ENCODE data around the gene LRRC73. TPM values are rescaled to one million over a fixed set of nuclear protein-coding genes. Genes with fewer than 3 reads are reported as not detected.
"Not testable (repeated sequence)": the region's sequence is repeated elsewhere in the genome, so short reads cannot be mapped to it uniquely, and the experiment has no call there.

LRRC73 gene
- total RNA-seq, 1 donor from 2014 or later, result 0.26 TPM

DNA sequence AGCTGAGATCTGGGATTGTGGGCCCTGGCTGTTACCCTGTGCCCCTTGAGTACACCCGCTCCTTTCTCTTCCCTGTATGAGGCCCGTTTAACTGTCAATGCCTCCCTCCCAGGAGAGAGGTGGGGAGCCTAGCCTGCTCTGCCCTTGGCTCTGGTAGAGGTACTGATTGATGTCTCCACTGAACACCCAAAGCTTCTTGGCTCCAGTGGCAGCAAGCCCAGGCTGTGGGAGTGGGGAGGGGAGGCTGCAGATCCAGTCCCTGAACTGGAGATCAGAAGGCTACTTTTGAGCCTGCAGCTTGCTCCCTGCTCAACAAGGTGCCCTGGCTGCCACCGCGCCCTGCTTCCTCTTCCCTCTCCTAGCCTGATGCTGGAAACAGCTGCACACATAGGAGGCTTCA, 7.5 kb downstream of the LRRC73 start:
- peaks cover 38% of the 10 kb centered on the region for H3K36me3 ChIP-seq (ENCODE audit: control insufficient read depth, insufficient read depth, low read length)
- H3K27me3 ChIP-seq (ENCODE audit: control insufficient read depth, insufficient read depth, low read length), result no peaks in the 10 kb centered on the region
- TF ChIP-seq, protein P1, sequence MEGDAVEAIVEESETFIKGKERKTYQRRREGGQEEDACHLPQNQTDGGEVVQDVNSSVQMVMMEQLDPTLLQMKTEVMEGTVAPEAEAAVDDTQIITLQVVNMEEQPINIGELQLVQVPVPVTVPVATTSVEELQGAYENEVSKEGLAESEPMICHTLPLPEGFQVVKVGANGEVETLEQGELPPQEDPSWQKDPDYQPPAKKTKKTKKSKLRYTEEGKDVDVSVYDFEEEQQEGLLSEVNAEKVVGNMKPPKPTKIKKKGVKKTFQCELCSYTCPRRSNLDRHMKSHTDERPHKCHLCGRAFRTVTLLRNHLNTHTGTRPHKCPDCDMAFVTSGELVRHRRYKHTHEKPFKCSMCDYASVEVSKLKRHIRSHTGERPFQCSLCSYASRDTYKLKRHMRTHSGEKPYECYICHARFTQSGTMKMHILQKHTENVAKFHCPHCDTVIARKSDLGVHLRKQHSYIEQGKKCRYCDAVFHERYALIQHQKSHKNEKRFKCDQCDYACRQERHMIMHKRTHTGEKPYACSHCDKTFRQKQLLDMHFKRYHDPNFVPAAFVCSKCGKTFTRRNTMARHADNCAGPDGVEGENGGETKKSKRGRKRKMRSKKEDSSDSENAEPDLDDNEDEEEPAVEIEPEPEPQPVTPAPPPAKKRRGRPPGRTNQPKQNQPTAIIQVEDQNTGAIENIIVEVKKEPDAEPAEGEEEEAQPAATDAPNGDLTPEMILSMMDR (IDR thresholded peaks at IDR 0.05; ENCODE audit: insufficient read depth, low read length, severe bottlenecking), result no peak
- FAIRE-seq (peak; percentile 85), DNase-seq (ENCODE audit: low read depth) (no peak)
- H3K4me3 ChIP-seq (ENCODE audit: low read depth, low read length), result no peak overlapping the region

DNA sequence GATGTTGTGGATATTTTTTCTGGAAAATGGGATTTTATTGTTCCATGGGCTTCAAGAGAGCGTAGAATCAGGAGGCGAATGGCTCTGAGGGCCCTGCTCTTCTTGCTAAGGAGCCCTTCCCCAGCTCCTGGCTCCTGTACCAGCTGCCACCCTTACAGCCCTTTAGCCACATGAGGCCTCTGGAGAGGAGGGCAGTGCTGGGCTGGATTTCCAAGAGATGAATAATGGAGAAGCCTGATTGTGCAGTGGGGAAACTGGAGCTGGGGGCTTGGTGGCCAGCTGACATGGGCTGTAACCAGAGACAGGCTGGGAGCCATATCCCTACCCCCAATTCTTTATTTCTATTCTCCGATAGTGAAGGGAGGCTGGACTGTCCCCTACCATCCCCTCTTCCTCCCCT, 9.2 kb downstream of the LRRC73 start:
- no peak overlapping the region for H3K4me3 ChIP-seq (ENCODE audit: low read depth, low read length)
- H3K27me3 ChIP-seq (ENCODE audit: control insufficient read depth, insufficient read depth, low read length), result no peaks in the 10 kb centered on the region
- TF ChIP-seq, protein P1 (IDR thresholded peaks at IDR 0.05; ENCODE audit: insufficient read depth, low read length, severe bottlenecking), result no peak
- no peak for DNase-seq (ENCODE audit: low read depth)
- H3K36me3 ChIP-seq (ENCODE audit: control insufficient read depth, insufficient read depth, low read length), result peaks cover 39% of the 10 kb centered on the region
- no peak for FAIRE-seq

DNA sequence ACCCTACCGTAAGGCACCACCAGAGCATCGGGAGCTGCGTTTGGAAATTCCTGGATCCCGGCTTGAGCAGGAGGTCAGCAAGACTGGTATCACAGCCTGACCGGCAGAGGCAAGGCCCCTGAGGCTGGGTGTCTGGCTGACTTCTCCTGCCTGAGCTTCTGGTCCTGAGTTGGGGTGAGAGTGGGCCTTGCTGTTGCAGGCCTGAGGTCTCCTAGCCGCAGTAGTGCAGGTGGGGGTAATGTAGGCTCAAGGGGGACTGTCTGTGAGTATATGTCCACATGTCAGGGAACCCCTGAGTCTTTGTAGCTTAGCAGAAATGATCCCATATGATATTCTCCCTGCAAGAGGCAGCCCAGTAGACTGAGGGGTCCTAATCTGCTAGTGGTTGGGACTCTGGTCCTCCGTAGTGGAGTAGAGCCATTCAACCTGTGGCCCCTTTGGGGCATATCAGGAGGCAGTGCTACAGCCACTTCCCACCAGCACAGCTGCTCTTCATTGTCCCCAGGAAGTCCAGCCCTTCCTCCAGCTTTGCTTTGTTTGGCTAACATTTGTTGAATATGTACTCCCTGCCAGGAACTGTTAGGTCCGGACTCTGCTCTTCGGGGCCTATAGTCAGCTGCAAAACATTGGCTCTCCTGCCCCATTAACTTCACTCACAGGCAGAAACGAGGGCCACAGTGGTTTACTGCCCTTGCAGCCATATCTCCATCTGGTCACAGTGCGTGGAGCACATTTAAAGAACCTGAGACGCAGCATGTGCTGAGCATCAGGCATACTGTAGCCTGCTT, 10.9 kb downstream of the LRRC73 start:
- Histone ChIP-seq H3K4me3 (ENCODE audit: low read depth, low read length) (no peak overlapping the region), H3K27me3 (ENCODE audit: control insufficient read depth, insufficient read depth, low read length) (no peaks in the 10 kb centered on the region), H3K36me3 (ENCODE audit: control insufficient read depth, insufficient read depth, low read length) (peaks cover 34% of the 10 kb centered on the region)
- FAIRE-seq (no peak), DNase-seq (ENCODE audit: low read depth) (no peak)
- TF ChIP-seq, protein P1 (IDR thresholded peaks at IDR 0.05; ENCODE audit: insufficient read depth, low read length, severe bottlenecking), result no peak

DNA sequence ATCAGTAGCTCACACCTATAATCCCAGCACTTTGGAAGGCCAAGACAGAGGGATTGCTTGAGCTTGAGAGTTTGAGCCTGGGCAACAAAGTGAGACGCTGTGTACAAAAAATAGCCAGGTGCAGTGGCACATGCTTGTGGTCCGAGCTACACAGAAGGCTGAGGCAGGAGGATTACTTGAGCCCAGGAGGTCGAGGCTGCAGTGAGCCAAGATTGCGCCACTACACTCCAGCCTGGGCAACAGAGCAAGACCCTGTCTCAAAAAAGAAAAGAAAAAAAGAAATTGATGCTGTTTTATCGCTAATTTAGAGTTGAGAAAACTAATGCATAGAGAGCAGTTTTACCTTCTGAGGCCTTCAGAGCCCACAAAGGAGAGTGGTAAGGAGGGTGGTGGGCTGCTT, 11.9 kb downstream of the LRRC73 start:
- H3K36me3 ChIP-seq (ENCODE audit: control insufficient read depth, insufficient read depth, low read length), result peaks cover 31% of the 10 kb centered on the region
- not testable (repeated sequence) for H3K27me3 ChIP-seq (ENCODE audit: control insufficient read depth, insufficient read depth, low read length); H3K4me3 ChIP-seq (ENCODE audit: low read depth, low read length); FAIRE-seq; DNase-seq (ENCODE audit: low read depth)

DNA sequence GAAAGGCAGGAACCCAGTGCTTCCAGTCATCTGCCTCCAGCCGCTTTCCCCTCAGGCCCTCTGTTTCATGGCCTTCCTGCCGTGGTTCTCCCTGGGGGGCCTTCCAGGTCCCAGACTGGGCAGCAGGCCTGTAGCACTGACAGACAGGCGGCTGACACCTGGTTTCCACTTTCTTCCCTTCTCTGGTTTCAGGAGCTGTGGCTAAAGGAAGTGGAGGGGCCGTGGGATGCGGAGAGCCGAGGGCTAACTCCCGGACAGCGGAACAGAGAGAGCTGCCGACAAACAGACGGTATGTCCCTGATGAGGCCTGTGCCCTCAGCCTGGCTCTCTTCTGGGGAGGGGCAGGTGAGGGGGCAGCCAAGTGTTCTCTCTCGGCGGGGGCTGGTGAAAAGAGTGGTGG, 12.5 kb downstream of the LRRC73 start:
- FAIRE-seq (no peak), DNase-seq (ENCODE audit: low read depth) (no peak)
- Histone ChIP-seq H3K36me3 (ENCODE audit: control insufficient read depth, insufficient read depth, low read length) (peaks cover 29% of the 10 kb centered on the region), H3K4me3 (ENCODE audit: low read depth, low read length) (no peak overlapping the region), H3K27me3 (ENCODE audit: control insufficient read depth, insufficient read depth, low read length) (no peaks in the 10 kb centered on the region)
- TF ChIP-seq, protein P1 (IDR thresholded peaks at IDR 0.05; ENCODE audit: insufficient read depth, low read length, severe bottlenecking), result no peak

DNA sequence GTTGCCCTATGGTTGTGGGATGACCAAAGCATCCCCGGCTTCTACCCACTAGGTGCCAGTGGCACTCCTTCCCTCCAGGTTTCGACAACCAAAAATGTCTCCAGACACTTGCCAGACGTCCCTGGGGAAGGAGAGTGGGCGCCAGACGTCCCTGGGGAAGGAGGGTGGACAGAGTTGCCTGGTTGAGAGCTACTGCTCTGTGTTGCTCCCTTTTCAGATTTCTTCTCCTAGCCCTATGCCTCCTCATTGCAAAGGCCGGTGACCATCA, 13.1 kb downstream of the LRRC73 start:
- no peak for FAIRE-seq

More for the DNA sequence above, 13.1 kb downstream of the LRRC73 start:
- TF ChIP-seq, protein P1 (IDR thresholded peaks at IDR 0.05; ENCODE audit: insufficient read depth, low read length, severe bottlenecking), result no peak
- Histone ChIP-seq H3K27me3 (ENCODE audit: control insufficient read depth, insufficient read depth, low read length) (no peaks in the 10 kb centered on the region), H3K36me3 (ENCODE audit: control insufficient read depth, insufficient read depth, low read length) (peaks cover 24% of the 10 kb centered on the region), H3K4me3 (ENCODE audit: low read depth, low read length) (no peak overlapping the region)
- DNase-seq (ENCODE audit: low read depth), result no peak

Data from bronchial epithelial cell (primary cell).